Amniotic epithelial cell (primary cell): ENCODE data around the gene ANKRD44.
"Not testable (repeated sequence)": the region's sequence is repeated elsewhere in the genome, so short reads cannot be mapped to it uniquely, and the experiment has no call there.

ENCODE experiments used
- DNase-seq: peaks from one replicate; pipeline ENCODE4 v3.0.0-alpha.2; 2010; ENCODE audit warnings: low read depth

ANKRD44 gene

GRCh38 chr2:197258580-197258979 is 52.0 kb downstream of the ANKRD44 start:
- peak; percentile 91 for DNase-seq

- DNase-seq: no peak
Observed at GRCh38 chr2:197256547-197257170, 53.9 kb downstream of the ANKRD44 start.

GRCh38 chr2:197256021-197256420 is 54.6 kb downstream of the ANKRD44 start:
- no peak for DNase-seq

- peak; percentile 7 for DNase-seq
Observed at GRCh38 chr2:197255543-197255942, 55.0 kb downstream of the ANKRD44 start.

GRCh38 chr2:197254776-197255530 is 55.6 kb downstream of the ANKRD44 start:
- no peak for DNase-seq

- peak; percentile 74 for DNase-seq
Observed at GRCh38 chr2:197251576-197251975, 59.0 kb downstream of the ANKRD44 start.

GRCh38 chr2:197251163-197251562 is 59.4 kb downstream of the ANKRD44 start:
- DNase-seq: no peak

GRCh38 chr2:197250084-197250397 is 60.5 kb downstream of the ANKRD44 start:
- DNase-seq: no peak

- peak; percentile 51 for DNase-seq
Observed at GRCh38 chr2:197249381-197250083, 61.0 kb downstream of the ANKRD44 start.

- DNase-seq: no peak
Observed at GRCh38 chr2:197248623-197249022, 62.0 kb downstream of the ANKRD44 start.

- DNase-seq: no peak
Observed at GRCh38 chr2:197248001-197248401, 62.6 kb downstream of the ANKRD44 start.

- no peak for DNase-seq
Observed at GRCh38 chr2:197247083-197247482, 63.5 kb downstream of the ANKRD44 start.

GRCh38 chr2:197245829-197246804 is 64.5 kb downstream of the ANKRD44 start:
- no peak for DNase-seq

GRCh38 chr2:197244349-197244748 is 66.2 kb downstream of the ANKRD44 start:
- no peak for DNase-seq

- DNase-seq: no peak
Observed at GRCh38 chr2:197242719-197243118, 67.9 kb downstream of the ANKRD44 start.

GRCh38 chr2:197241596-197241995 is 69.0 kb downstream of the ANKRD44 start:
- DNase-seq: no peak

- DNase-seq: no peak
Observed at GRCh38 chr2:197241153-197241552, 69.4 kb downstream of the ANKRD44 start.

- DNase-seq: no peak
Observed at GRCh38 chr2:197240421-197241041, 70.0 kb downstream of the ANKRD44 start.

GRCh38 chr2:197240018-197240417 is 70.6 kb downstream of the ANKRD44 start:
- DNase-seq: not testable (repeated sequence)

- DNase-seq: peak; percentile 10
Observed at GRCh38 chr2:197239434-197239833, 71.1 kb downstream of the ANKRD44 start.

- DNase-seq: no peak
Observed at GRCh38 chr2:197238043-197238365, 72.6 kb downstream of the ANKRD44 start.
